Esophagus muscularis mucosa (tissue), 3 donors: ENCODE results near the gene ETFRF1.

Source experiments
- POLR2AphosphoS5 ChIP-seq, 2 donors: sonication (generic); formaldehyde crosslinking; IDR thresholded peaks; one replicate each; pipeline ENCODE4 v1.6.1; 2017; ENCODE audit warnings: antibody characterized with exemption in 2 of 2
- TF ChIP-seq, protein P1 (sequence below), 3 experiments: fragments of 200-600 bp in 2 of 3; fragments of 450-650 bp in 1 of 3; sonication (generic) in 2 of 3; IDR thresholded peaks; one replicate each; pipeline ENCODE4 v1.5.1; 2017 to 2019; ENCODE audit warnings: antibody characterized with exemption in 3 of 3, mild to moderate bottlenecking in 2 of 3, moderate library complexity in 1 of 3

DNA sequence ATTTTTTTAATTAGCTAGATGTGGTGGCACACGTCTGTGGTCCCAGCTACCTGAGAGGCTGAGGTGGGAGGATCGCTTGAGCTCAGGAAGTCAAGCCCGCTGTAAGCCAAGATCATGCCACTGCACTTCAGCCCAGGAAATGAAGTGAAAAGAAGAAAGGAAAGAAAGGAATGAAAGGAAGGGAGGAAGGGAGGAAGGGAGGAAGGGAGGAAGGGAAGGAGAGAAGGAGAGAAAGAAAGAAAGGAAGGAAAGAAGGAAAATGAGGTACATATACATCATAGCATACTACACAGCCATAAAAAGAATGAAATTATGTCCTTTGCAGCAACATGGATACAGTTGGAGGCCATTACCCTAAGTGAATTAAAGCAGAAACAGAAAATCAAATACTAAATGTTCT, 12.3 kb upstream of the ETFRF1 start:
- TF ChIP-seq, protein P1, sequence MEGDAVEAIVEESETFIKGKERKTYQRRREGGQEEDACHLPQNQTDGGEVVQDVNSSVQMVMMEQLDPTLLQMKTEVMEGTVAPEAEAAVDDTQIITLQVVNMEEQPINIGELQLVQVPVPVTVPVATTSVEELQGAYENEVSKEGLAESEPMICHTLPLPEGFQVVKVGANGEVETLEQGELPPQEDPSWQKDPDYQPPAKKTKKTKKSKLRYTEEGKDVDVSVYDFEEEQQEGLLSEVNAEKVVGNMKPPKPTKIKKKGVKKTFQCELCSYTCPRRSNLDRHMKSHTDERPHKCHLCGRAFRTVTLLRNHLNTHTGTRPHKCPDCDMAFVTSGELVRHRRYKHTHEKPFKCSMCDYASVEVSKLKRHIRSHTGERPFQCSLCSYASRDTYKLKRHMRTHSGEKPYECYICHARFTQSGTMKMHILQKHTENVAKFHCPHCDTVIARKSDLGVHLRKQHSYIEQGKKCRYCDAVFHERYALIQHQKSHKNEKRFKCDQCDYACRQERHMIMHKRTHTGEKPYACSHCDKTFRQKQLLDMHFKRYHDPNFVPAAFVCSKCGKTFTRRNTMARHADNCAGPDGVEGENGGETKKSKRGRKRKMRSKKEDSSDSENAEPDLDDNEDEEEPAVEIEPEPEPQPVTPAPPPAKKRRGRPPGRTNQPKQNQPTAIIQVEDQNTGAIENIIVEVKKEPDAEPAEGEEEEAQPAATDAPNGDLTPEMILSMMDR (IDR thresholded peaks at IDR 0.05), result no peak
- no peak for TF ChIP-seq POLR2AphosphoS5 (IDR thresholded peaks at IDR 0.05)
